ENCODE results near the gene USP37. TPM values are rescaled to one million over a fixed set of nuclear protein-coding genes. Genes with fewer than 3 reads are reported as not detected.
A peak's percentile ranks its signal among the peaks of the same experiment; 100 is the strongest.

The USP37 gene
- total and polyA plus RNA-seq, 8 donors: 2.1 to 8.6 (median 5.0) TPM

DNA sequence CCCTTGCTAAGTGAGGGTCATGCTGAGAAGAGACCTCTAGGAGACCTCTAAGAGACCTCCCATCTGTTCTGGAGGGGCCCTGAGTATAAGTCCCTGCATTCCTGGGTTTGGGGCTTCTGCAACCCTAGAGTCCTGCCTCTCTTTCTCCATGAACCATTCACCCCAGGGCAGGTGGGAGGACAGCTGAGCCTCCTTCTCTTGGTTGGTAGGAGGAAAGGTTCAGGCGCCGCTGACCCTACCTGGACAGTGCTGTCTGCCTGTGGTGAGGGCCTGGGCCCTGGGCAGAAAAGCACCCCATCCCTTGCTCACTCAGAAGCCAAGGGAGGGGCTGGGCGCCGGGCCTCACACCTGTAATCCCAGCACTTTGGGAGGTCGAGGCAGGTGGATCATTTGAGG lies 149.8 kb downstream of the USP37 start:
- WGBS, 2 donors: 84 to 86% methylated on average over 5 of the region's 5 CpGs
- H3K36me3 ChIP-seq: no peaks in the 10 kb centered on the region
- ATAC-seq (no peak), FAIRE-seq (no peak), DNase-seq (peak in 1 of 6 donors; percentile 12)
- H3K4me3 ChIP-seq: no peak overlapping the region
- intact Hi-C loops (cut with DNase I): loop anchor here in 1 of 3 donors (10.0 kb wide), 1 partner anchor 46 kb away; no protein-coding TSS in a partner anchor
- TF ChIP-seq, protein P1, sequence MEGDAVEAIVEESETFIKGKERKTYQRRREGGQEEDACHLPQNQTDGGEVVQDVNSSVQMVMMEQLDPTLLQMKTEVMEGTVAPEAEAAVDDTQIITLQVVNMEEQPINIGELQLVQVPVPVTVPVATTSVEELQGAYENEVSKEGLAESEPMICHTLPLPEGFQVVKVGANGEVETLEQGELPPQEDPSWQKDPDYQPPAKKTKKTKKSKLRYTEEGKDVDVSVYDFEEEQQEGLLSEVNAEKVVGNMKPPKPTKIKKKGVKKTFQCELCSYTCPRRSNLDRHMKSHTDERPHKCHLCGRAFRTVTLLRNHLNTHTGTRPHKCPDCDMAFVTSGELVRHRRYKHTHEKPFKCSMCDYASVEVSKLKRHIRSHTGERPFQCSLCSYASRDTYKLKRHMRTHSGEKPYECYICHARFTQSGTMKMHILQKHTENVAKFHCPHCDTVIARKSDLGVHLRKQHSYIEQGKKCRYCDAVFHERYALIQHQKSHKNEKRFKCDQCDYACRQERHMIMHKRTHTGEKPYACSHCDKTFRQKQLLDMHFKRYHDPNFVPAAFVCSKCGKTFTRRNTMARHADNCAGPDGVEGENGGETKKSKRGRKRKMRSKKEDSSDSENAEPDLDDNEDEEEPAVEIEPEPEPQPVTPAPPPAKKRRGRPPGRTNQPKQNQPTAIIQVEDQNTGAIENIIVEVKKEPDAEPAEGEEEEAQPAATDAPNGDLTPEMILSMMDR (IDR thresholded peaks at IDR 0.05): no peak
- no peaks in the 10 kb centered on the region for H3K9me3 ChIP-seq
- no peak overlapping the region for H3K27ac ChIP-seq
- H3K4me1 ChIP-seq: no peaks in the 10 kb centered on the region
- H3K27me3 ChIP-seq: no peaks in the 10 kb centered on the region

DNA sequence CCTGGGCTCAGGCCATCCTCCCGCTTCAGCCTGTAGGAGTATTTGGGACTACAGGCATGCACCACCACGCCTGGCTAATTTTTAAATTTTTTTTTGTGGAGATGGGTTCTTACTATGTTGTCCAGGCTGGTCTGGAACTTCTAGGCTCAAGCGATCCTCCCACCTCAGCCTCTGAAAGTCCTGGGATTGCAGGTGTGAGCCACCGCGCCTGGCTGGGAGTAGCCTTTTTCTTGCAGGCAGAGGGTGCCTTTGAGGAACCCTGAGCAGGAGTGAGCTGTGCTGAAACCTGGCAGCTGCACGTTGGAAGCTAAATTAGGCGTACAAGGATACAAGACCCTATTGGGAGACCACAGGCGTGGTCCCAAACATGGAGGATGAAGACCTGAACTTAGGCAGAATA lies 160.4 kb downstream of the USP37 start:
- intact Hi-C loops (cut with DNase I): loop anchor here in 2 of 3 donors (5.0 to 10.0 kb wide), 2 partner anchors 245 to 247 kb away; partner anchors contain the start of genes BCS1L (in 1 of the 2) and ZNF142 (in 1 of the 2)

DNA sequence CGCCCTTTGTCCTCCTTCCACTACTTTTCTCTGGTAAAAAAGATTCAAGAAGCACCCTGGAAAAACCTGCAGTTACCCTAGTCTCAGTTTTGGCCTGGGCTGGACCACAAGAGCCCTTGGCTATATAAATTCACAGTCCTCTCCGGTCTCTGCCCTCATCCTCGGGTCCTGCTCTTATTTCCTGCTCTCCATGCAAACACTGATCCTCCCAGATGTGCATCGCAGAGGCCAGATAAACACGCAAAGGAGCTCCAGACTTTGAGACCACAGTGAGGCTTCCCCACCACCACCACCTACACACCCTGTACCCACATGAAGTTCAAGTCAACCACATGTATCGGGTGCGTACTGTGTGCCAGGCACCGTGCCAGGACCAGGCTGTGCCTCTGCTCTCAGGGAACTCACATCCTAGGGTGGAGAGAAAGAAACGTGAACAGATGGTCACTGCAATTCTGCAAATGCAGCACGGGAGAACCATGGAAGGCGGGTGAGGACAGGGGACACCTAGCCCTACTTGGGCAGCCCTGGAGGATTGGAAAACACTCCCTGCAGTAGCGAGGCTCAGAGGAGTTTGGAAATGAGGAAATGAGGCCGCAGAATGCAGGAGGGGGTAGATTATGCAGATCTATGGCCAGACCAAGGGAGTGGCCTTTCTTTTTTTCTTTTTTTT lies 161.1 kb downstream of the USP37 start:
- Histone ChIP-seq H3K27ac (peak overlapping the region; percentile 65 to 89 (median 76)), H3K4me3 (peak overlapping the region in 3 of 4 donors; percentile 23 to 44 (median 27)), H3K4me1 (peaks cover 3 to 19% (median 10%) of the 10 kb centered on the region in 3 donors), H3K27me3 (no peaks in the 10 kb centered on the region), H3K9me3 (no peaks in the 10 kb centered on the region), H3K36me3 (peaks cover 0 to 31% (median 13%) of the 10 kb centered on the region in 3 donors)
- peak; percentile 29 to 46 (median 38) for ATAC-seq
- TF ChIP-seq, protein P1 (IDR thresholded peaks at IDR 0.05): no peak
- intact Hi-C loops (cut with DNase I): loop anchor here in 2 of 3 donors (5.0 to 10.0 kb wide), 2 partner anchors 245 to 248 kb away; partner anchors contain the start of genes BCS1L (in 1 of the 2) and ZNF142 (in 1 of the 2)
- DNase-seq: peak; percentile 64 to 90 (median 78)
- 10% methylated on average over 13 of the region's 13 CpGs for WGBS, 2 donors
- no peak for FAIRE-seq

More for the DNA sequence above, 160.4 kb downstream of the USP37 start:
- H3K9me3 ChIP-seq: no peaks in the 10 kb centered on the region
- DNase-seq (peak in 1 of 6 donors; percentile 47), ATAC-seq (no peak), FAIRE-seq (no peak)
- H3K4me1 ChIP-seq: peaks cover 0 to 17% (median 9%) of the 10 kb centered on the region in 3 donors
- peak overlapping the region in 1 of 4 donors; percentile 72 for H3K27ac ChIP-seq
- no peaks in the 10 kb centered on the region for H3K27me3 ChIP-seq
- no peak overlapping the region for H3K4me3 ChIP-seq
- WGBS, 2 donors: 85 to 86% methylated on average over 8 of the region's 8 CpGs
- TF ChIP-seq, protein P1 (IDR thresholded peaks at IDR 0.05): no peak
- peaks cover 0 to 25% (median 13%) of the 10 kb centered on the region in 3 donors for H3K36me3 ChIP-seq

DNA sequence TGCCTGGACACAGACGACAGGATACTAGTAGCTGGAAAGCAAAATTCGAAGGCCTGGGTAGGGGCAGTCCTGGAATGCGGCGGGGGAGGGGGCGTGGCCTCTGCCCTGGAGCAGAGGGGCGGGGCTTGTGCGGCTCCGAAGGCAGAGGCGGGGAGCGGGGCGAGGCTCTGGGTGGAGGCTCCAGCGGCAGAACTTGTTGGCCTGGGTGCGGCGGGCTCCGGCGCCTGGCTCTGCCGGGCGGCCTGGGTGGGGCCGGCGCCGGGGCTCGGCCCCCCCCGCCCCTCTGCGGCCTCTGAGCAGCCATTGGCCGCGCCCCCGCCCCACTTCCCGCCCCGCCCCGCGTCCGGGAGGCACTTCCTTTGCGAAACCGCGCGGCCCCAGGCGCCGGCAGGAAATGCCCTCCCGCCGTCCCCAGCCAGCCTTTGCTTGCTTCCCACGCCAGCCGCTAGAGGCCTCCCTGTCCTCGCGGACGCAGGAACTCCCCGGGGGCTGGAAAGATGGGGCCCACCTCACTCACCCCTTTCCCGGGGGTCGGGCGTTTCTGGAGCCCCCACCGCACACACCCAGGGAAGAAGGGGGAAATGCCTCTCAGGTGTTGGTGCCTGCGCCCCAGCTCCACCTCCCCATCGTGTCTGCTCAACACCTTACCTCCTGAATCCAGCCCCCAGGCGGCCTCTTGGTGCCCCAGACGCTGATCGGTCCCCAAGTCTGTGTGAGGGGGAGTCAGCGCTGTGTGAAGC lies 161.8 kb downstream of the USP37 start:
- peak; percentile 85 to 88 (median 86) for ATAC-seq
- Histone ChIP-seq H3K4me3 (peak overlapping the region in 3 of 4 donors; percentile 23 to 44 (median 34)), H3K9me3 (no peaks in the 10 kb centered on the region), H3K27ac (peak overlapping the region; percentile 65 to 89 (median 76)), H3K27me3 (no peaks in the 10 kb centered on the region), H3K36me3 (peaks cover 0 to 37% (median 13%) of the 10 kb centered on the region in 3 donors), H3K4me1 (peaks cover 9 to 19% (median 17%) of the 10 kb centered on the region in 3 donors)
- DNase-seq: peak; percentile 97 to 99 (median 98)
- TF ChIP-seq, protein P1 (IDR thresholded peaks at IDR 0.05): peak; percentile 45 to 74 (median 64)
- intact Hi-C loops (cut with DNase I): loop anchor here in 2 of 3 donors (5.0 to 10.0 kb wide), 2 partner anchors 246 to 248 kb away; partner anchors contain the start of genes BCS1L (in 1 of the 2) and ZNF142 (in 1 of the 2)
- no peak for FAIRE-seq
- WGBS, 2 donors: 1% methylated on average over 52 to 56 of the region's 56 CpGs

Measured in pancreas (tissue), 10 donors.